GM13977 (cell line): ENCODE results near the gene CALHM1.

Experiments used
- DNase-seq: peaks from one replicate; pipeline ENCODE4 v3.0.0; 2012; ENCODE audit warnings: low spot score
- in situ Hi-C: fragments of 300-500 bp; cut with MboI; formaldehyde crosslinking; loops from one replicate; pipeline ENCODE4 v1.12.0; 2022; ENCODE audit warnings: low sequenced_read_pairs, low pct_unique_long_range_greater_than_20kb, mixed read lengths, inconsistent platforms; ENCODE audit not compliant: unreplicated experiment
- TF ChIP-seq, protein P1 (sequence below): IDR thresholded peaks from 2 replicates; pipeline ENCODE4 v1.5.1; 2012; ENCODE audit warnings: mild to moderate bottlenecking, control low read depth; ENCODE audit not compliant: insufficient read depth; ENCODE audit errors: extremely low read depth, missing control alignments

The CALHM1 gene

DNA sequence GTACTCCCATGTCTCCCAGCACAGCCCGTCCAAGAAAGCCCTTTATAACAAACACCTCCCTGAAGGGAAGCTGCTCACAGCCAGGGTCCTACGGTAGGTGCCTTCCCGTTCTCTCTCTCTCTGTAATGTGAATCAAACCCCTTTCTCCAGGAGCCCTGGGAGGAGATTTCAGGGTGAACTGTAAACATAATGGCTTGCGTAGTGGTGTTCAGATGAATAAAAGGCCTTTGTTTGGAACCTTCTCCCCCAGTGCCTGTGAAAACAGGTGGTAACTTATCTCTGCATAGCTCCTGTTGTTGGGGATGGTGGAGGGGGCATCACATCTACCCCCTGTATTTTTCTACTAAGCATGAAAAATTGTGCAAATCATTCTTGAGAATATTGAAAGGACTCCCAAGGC, 18.9 kb downstream of the CALHM1 start:
- TF ChIP-seq, protein P1, sequence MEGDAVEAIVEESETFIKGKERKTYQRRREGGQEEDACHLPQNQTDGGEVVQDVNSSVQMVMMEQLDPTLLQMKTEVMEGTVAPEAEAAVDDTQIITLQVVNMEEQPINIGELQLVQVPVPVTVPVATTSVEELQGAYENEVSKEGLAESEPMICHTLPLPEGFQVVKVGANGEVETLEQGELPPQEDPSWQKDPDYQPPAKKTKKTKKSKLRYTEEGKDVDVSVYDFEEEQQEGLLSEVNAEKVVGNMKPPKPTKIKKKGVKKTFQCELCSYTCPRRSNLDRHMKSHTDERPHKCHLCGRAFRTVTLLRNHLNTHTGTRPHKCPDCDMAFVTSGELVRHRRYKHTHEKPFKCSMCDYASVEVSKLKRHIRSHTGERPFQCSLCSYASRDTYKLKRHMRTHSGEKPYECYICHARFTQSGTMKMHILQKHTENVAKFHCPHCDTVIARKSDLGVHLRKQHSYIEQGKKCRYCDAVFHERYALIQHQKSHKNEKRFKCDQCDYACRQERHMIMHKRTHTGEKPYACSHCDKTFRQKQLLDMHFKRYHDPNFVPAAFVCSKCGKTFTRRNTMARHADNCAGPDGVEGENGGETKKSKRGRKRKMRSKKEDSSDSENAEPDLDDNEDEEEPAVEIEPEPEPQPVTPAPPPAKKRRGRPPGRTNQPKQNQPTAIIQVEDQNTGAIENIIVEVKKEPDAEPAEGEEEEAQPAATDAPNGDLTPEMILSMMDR, result no peak
- no peak for DNase-seq
- in situ Hi-C loops, result no loop called here

DNA sequence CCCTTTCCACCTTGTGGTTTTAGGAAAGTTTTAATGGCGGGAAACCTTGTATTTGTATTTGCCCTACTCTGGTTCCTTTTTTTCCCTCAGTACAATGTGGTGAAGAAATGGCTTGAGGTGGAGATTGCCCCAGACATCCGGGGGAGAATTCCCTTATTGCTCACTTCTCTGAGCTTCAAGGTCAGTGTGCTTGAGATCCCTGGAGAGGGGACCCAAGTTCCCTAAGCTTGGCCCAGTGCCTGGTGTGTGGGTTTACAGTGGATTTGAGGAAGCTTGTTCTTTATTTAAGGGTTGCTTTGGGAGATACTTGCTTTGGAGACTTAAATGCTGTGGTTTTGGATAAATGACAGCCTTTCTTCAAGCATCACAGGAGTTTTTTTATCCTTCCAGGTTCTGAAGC, 24.8 kb downstream of the CALHM1 start:
- TF ChIP-seq, protein P1, result no peak
- in situ Hi-C loops, result no loop called here
- DNase-seq, result no peak

DNA sequence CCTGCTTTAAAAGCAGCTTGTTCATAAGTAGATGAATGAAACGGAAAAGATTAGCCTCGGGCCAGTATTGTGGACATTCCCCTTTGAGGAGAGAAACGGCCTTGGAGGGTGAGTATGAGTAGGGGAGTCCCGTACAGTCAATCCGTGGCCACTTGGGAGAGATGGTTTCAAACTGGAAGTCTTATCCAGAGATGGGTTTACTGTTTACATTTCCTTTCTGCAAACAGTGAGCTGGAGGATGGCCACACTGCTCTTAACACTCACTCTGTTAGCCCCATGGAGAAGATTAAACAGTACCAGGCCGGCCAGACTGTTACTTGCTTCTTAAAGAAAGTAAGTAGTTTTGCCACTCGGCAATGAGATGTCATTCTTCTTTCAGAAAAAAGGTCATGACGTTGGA, 26.8 kb downstream of the CALHM1 start:
- no peak for DNase-seq
- in situ Hi-C loops, result no loop called here
- TF ChIP-seq, protein P1, result no peak

DNA sequence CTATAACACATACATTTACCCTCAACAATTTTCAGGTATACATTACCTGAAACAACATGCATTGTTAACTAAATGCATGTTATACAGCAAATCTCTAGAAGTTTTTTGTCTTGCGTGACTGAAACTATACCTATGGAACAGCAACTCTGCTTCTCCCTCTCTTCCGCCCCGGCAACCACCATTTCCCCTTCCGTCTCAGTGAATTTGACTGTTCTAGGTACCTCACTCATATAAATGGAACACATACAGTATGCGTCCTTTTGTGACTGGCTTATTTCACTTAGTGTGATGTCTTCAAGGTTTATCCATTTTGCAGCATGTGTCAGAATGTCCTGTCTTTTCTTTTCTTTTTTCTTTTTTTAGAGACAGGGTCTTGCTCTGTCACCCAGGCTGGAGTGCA, 29.1 kb downstream of the CALHM1 start:
- in situ Hi-C loops, result no loop called here
- TF ChIP-seq, protein P1, result no peak

DNA sequence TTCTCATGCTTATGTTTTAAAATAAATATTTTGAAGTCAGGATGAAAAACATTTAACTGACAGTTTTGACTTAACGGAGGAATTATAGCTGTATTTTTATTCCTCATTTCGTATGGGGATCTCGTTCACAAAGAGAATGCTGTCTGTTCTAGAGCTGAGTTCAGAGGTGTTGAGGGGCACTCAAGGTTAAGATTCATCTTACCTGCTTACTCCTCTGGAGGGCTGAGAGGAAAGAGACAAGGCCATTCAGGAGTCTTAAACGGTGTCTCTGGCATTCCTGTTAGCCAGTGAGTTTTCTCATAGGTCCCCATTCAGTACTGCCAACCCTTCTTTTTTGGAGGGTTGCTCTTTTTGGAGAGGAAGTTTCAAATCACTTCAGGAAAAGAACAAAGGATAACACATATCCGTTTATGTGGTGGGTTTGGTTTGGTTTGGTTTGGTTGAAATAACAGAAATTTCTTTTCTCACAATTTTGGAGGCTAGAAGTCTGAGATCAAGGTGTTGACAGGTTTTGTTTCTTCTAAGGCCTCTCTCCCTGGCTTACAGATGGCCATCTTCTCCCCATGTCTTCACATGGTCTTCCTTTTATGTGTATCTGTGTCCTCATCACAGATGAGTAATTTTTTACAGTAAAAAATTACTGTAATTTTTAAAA, 29.6 kb downstream of the CALHM1 start:
- TF ChIP-seq, protein P1, result no peak
- DNase-seq, result no peak
- in situ Hi-C loops, result no loop called here

More for the DNA sequence above, 29.1 kb downstream of the CALHM1 start:
- no peak for DNase-seq

DNA sequence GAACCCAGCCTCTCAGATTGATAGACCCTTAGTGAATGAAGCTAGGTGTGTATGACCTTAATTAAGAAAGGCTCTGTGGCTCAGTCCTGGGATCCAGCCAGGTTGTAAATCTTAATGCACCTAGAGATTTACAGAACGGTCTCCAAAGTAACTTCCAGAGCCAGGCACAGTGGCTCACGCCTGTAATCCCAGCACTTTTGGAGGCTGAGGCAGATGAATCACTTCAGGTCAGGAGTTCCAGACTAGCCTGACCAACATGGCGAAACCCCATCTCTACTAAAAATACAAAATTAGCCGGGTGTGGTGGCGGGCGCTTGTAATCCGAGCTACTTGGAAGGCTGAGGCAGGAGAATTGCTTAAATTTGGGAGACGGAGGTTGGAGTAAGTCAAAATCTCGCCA, 30.8 kb downstream of the CALHM1 start:
- in situ Hi-C loops, result no loop called here
- no peak for DNase-seq
- TF ChIP-seq, protein P1, result no peak
